Measurements from ENCODE around the gene ATP6V0D1.
A peak's percentile ranks its signal among the peaks of the same experiment; 100 is the strongest.

Gene ATP6V0D1

DNA sequence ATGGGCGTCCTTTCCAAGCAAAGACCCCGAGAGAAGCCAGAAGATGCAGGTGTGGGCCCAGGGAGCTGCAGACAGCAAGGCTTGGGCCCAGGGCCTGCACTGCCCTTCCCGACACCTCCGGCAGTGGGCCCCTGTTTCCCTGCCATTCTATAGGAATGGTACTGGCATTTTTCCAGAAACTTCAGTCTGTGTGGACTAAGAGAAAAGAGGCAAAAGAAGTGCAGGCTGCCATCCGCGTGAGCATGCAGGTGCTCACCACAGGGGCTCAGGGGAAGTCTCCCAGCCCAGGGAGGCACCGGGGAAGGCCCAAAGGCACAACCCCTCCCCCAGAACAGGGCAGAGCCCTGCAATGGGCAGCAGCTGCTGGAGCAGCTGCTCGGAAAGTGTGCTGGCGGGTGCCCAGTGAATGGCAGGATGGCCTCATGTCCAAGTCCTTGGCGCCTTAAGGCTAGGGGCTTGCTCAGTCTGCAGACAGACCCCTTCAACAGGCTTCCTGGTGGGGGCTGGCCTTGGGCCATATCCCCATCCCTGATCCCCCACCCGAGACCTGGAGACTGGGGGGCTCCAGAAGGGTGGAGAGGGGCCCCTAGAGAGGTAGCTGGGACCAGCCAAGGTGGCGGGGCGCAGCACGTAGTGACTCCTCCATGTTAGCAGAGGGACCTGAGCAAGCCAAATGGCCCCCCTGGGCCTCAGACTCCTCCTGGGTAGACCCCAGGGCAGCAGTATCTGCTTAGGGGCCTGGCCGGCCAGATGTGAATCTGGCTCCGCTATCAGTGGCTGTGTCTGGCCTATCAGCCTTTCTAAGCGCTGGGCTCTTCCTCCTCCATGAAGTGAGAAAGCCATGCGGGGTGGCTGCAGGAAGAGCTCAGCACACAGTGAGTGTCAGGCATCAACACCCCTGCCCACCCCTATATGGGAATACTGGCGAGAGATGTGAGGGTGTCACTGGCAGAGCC lies 80.9 kb downstream of the ATP6V0D1 start:
- DNase-seq (ENCODE audit: low spot score), result no peak
- TF ChIP-seq, protein P1, sequence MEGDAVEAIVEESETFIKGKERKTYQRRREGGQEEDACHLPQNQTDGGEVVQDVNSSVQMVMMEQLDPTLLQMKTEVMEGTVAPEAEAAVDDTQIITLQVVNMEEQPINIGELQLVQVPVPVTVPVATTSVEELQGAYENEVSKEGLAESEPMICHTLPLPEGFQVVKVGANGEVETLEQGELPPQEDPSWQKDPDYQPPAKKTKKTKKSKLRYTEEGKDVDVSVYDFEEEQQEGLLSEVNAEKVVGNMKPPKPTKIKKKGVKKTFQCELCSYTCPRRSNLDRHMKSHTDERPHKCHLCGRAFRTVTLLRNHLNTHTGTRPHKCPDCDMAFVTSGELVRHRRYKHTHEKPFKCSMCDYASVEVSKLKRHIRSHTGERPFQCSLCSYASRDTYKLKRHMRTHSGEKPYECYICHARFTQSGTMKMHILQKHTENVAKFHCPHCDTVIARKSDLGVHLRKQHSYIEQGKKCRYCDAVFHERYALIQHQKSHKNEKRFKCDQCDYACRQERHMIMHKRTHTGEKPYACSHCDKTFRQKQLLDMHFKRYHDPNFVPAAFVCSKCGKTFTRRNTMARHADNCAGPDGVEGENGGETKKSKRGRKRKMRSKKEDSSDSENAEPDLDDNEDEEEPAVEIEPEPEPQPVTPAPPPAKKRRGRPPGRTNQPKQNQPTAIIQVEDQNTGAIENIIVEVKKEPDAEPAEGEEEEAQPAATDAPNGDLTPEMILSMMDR (IDR thresholded peaks at IDR 0.05; ENCODE audit: extremely low read depth, insufficient read depth, missing control alignments), result no peak
- in situ Hi-C loops (cut with MboI; ENCODE audit: low pct_unique_long_range_greater_than_20kb, low sequenced_read_pairs, unreplicated experiment), result loop anchor here (10.0 kb wide), 1 partner anchor 135 kb away; no protein-coding TSS in a partner anchor

DNA sequence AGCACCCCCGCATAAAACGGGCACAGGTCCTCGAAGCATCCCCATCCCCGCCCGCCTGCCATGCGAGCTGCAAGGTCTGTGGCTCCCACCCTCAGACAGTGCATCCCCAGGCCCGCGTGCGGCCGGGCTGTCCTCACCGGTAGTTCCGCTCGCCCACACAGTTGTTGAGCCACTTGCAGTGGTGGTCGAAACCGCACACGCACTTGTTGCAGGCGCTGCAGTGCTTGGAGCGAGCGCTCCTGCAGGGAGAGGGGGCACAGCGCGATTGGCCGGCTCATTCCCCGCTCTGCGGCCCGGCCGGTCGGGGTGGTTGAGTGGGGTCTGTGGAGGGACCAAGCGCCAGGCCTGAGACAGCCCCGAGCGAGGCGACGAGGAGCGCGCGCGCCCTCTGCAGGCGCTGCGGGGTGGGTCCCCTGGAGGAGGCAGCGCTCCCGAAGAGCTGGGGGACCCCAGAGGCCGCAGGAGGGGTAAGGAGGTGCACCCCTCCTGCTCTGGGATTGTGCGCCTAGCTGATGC lies 81.7 kb downstream of the ATP6V0D1 start:
- DNase-seq (ENCODE audit: low spot score), result peak; percentile 87
- TF ChIP-seq, protein P1 (IDR thresholded peaks at IDR 0.05; ENCODE audit: extremely low read depth, insufficient read depth, missing control alignments), result peak; percentile 85
- in situ Hi-C loops (cut with MboI; ENCODE audit: low pct_unique_long_range_greater_than_20kb, low sequenced_read_pairs, unreplicated experiment), result no loop called here

DNA sequence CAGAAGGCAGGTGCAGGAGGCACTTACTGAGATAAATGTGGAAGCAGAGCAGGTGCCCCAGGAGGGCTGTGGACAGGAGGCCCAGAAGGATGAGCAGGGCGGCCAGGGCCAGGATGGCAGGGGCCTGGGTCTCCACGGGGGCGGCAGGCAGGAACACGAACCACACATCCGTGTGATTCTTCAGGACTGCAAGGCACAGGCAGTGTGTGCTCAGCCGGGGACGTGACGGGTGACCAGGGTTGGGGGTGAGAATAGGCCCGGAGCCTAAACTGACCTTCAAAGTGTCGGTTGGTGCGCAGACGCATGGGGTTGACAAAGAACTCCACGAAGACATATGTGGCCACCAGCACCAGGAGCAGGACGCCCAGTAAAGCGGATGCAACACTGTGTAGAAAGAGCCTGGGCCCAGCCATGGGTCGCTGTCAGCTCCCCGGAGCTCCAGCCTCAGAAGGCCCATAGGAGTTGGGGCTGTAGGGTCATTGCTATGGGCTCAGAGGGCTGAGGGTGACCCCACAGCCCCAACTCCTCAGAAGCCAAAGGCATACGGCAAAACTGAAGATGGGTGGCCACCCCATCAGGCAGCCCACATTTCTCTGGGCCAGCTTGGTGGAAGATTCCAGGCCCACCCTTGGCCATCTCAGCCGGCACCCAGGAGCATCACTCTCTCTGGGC lies 82.3 kb downstream of the ATP6V0D1 start:
- DNase-seq (ENCODE audit: low spot score), result no peak
- in situ Hi-C loops (cut with MboI; ENCODE audit: low pct_unique_long_range_greater_than_20kb, low sequenced_read_pairs, unreplicated experiment), result no loop called here
- TF ChIP-seq, protein P1 (IDR thresholded peaks at IDR 0.05; ENCODE audit: extremely low read depth, insufficient read depth, missing control alignments), result no peak

DNA sequence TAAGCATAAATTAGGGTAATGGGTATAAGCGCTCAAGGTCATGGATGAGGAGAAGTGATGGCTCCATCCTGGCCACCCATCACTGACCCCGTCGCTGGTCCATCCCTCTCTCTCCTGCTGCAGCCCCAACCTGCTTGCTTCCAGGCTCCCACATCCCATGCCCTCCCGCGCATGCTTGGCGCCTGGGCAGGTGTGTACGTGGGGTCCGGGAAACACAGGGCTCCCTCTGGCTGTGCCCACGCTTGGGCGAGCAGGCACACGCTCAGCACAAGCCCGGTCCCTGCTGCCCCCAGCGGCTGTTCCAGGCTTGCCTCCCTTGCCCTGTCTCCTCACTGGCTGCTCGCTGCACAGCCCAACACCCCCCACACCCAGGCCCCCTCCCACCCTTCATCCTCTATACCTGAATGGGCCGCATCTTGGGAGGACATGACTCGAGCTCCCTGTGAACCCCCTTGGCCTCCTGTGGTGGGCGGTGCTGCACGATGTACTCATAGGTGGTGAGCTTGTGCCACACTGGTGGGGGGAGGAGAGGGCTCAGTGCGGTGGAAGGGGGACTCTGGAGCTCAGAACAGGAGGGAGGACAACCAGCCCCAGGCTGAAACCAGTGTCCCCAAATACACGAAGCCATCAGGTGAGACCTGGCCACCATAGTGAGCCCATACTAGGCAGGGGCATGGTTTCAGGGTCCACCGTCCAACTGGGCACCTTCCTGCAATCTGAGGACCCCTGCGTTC lies 83.0 kb downstream of the ATP6V0D1 start:
- no peak for DNase-seq (ENCODE audit: low spot score)
- TF ChIP-seq, protein P1 (IDR thresholded peaks at IDR 0.05; ENCODE audit: extremely low read depth, insufficient read depth, missing control alignments), result no peak
- in situ Hi-C loops (cut with MboI; ENCODE audit: low pct_unique_long_range_greater_than_20kb, low sequenced_read_pairs, unreplicated experiment), result no loop called here

GRCh38 chr16:67397036-67397801 lies 83.7 kb downstream of the ATP6V0D1 start:
- no peak for DNase-seq (ENCODE audit: low spot score)
- in situ Hi-C loops (cut with MboI; ENCODE audit: low pct_unique_long_range_greater_than_20kb, low sequenced_read_pairs, unreplicated experiment), result no loop called here
- TF ChIP-seq, protein P1 (IDR thresholded peaks at IDR 0.05; ENCODE audit: extremely low read depth, insufficient read depth, missing control alignments), result no peak

Measured in GM13977 (cell line).